HepG2 (cell line): ENCODE data around the gene TFDP2. TPM values are rescaled to one million over a fixed set of nuclear protein-coding genes. Genes with fewer than 3 reads are reported as not detected.

ENCODE experiments used
- ATAC-seq: fragments of 200-7000 bp; cut with Tn5 transposase; 3 replicates; pipeline ENCODE4 v1.9.1; 2020; ENCODE audit warnings: mild to moderate bottlenecking, moderate library complexity
- BruUV-seq: library from RNA; stranded (reverse); fragments of 400-500 nt; replicated peaks from 2 replicates; lab custom pipeline; 2021; lab: Mats Ljungman, UMichigan
- CTCF ChIA-PET: fragments of 300-600 bp; formaldehyde crosslinking; extraction: SDS; loops from one replicate; lab custom pipeline; 2021; ENCODE audit warnings: low total read pairs, inconsistent platforms, low intra/inter-chr PET ratio; lab: Yijun Ruan, JAX
- POLR2A ChIA-PET: fragments of 350-600 bp; sonication (Branson Sonifier 250); formaldehyde crosslinking; loops from one replicate; lab custom pipeline; 2020; ENCODE audit warnings: antibody characterized with exemption, inconsistent platforms; lab: Yijun Ruan, JAX
- DNase-seq: peaks from one replicate; pipeline ENCODE4 v3.0.0-alpha.2; 2015; ENCODE audit warnings: low spot score
- FAIRE-seq: peaks from 3 replicates; lab custom pipeline; 2011; peaks lifted over from hg19 to GRCh38; lab: Jason Lieb, UNC
- H2AFZ ChIP-seq: one replicate; pipeline ENCODE4 v1.6.1; 2011; ENCODE audit warnings: low read length, inconsistent platforms
- H3K27ac ChIP-seq: fragments of 300-600 bp; 3 replicates; pipeline ENCODE4 v1.8.0; 2011; ENCODE audit warnings: mixed run types, mild to moderate bottlenecking, mixed read lengths, low read length, inconsistent platforms; ENCODE audit not compliant: insufficient read depth; ENCODE audit errors: extremely low read length
- H3K27me3 ChIP-seq, 2 experiments: fragments of 200-600 bp in 1 of 2; 2 replicates in 1 of 2; 3 replicates in 1 of 2; pipeline versions ENCODE4 v1.6.0 to v1.8.0; 2011; ENCODE audit warnings: low read length in 2 of 2, mild to moderate bottlenecking in 2 of 2, moderate library complexity in 2 of 2, inconsistent platforms in 1 of 2; ENCODE audit not compliant: insufficient read depth in 2 of 2, control insufficient read depth in 1 of 2
- H3K36me3 ChIP-seq, 2 experiments: fragments of 200-600 bp in 1 of 2; replicated peaks in 1 of 2; 2 replicates in 1 of 2; 3 replicates in 1 of 2; pipeline versions ENCODE4 v1.5.1 to v1.8.0; 2011; ENCODE audit warnings: low read length in 2 of 2, inconsistent platforms in 1 of 2; ENCODE audit not compliant: insufficient read depth in 2 of 2, control insufficient read depth in 1 of 2
- H3K4me1 ChIP-seq: 2 replicates; pipeline ENCODE4 v1.5.1; 2012; ENCODE audit warnings: low read length, inconsistent platforms; ENCODE audit not compliant: insufficient read depth
- H3K4me2 ChIP-seq: 2 replicates; pipeline ENCODE4 v1.6.0; 2011; ENCODE audit warnings: low read depth, low read length, inconsistent platforms
- H3K4me3 ChIP-seq, 3 experiments: fragments of 200-600 bp in 1 of 3; sonication (generic), shearing (Covaris generic) in 1 of 3; replicated peaks in 1 of 3; 2 replicates each; pipeline ENCODE4 v1.5.1; 2011 to 2016; ENCODE audit warnings: low read length in 3 of 3, inconsistent platforms in 2 of 3, low read depth in 2 of 3, mild to moderate bottlenecking in 2 of 3, control low read depth in 1 of 3, mixed read lengths in 1 of 3; ENCODE audit not compliant: insufficient read depth in 1 of 3
- H3K79me2 ChIP-seq: one replicate; pipeline ENCODE4 v1.6.1; 2011; ENCODE audit warnings: low read length, inconsistent platforms; ENCODE audit not compliant: insufficient read depth
- H3K9ac ChIP-seq: 2 replicates; pipeline ENCODE4 v1.6.0; 2011; ENCODE audit warnings: mild to moderate bottlenecking, low read depth, low read length, inconsistent platforms; ENCODE audit not compliant: insufficient read depth
- H3K9me3 ChIP-seq: 2 replicates; pipeline ENCODE4 v1.5.1; 2012; ENCODE audit warnings: mild to moderate bottlenecking, low read length
- H4K20me1 ChIP-seq: 2 replicates; pipeline ENCODE4 v1.6.0; 2011; ENCODE audit warnings: inconsistent platforms, mild to moderate bottlenecking, low read length, moderate library complexity; ENCODE audit not compliant: insufficient read depth
- ARID5B ChIP-seq: IDR thresholded peaks from 2 replicates; pipeline ENCODE4 v1.4.0; 2020; ENCODE audit warnings: mild to moderate bottlenecking, missing genetic modification reagents
- ATRX ChIP-seq: sonication (generic); formaldehyde crosslinking; IDR thresholded peaks from 2 replicates; pipeline ENCODE4 v1.4.0; 2020; ENCODE audit warnings: missing genetic modification reagents, borderline replicate concordance
- FOXA3 ChIP-seq: IDR thresholded peaks from 2 replicates; pipeline ENCODE4 v1.6.1; 2016; ENCODE audit warnings: missing genetic modification reagents, missing compliant biosample characterization
- HDAC2 ChIP-seq: sonication (generic); formaldehyde crosslinking; IDR thresholded peaks from 2 replicates; pipeline ENCODE4 v1.4.0; 2020; ENCODE audit warnings: missing genetic modification reagents
- HOXA3 ChIP-seq: sonication (generic); formaldehyde crosslinking; IDR thresholded peaks from 2 replicates; pipeline ENCODE4 v1.5.0; 2020; ENCODE audit warnings: missing genetic modification reagents
- LCORL ChIP-seq, 2 experiments: fragments of 450-650 bp in 1 of 2; sonication (generic) in 1 of 2; formaldehyde crosslinking in 1 of 2; IDR thresholded peaks; 2 replicates each; pipeline versions ENCODE4 v1.5.0 to v1.6.1; 2017 to 2020; ENCODE audit warnings: antibody characterized with exemption in 1 of 2, missing genetic modification reagents in 1 of 2
- MXD1 ChIP-seq: sonication (generic); formaldehyde crosslinking; IDR thresholded peaks from 2 replicates; pipeline ENCODE4 v1.4.0; 2020; ENCODE audit warnings: mild to moderate bottlenecking, missing genetic modification reagents
- RARA ChIP-seq: IDR thresholded peaks from 2 replicates; pipeline ENCODE4 v1.6.1; 2016; ENCODE audit warnings: missing genetic modification reagents, missing compliant biosample characterization
- RXRB ChIP-seq: IDR thresholded peaks from 2 replicates; pipeline ENCODE4 v1.6.1; 2016; ENCODE audit warnings: borderline replicate concordance, missing genetic modification reagents, missing compliant biosample characterization
- YY1 ChIP-seq: IDR thresholded peaks from 2 replicates; pipeline ENCODE4 v1.6.1; 2011; ENCODE audit warnings: low read length, low read depth, moderate library complexity, mild to moderate bottlenecking; ENCODE audit not compliant: insufficient read depth, insufficient replicate concordance
- ZBTB7B ChIP-seq: sonication (generic); formaldehyde crosslinking; IDR thresholded peaks from 2 replicates; pipeline ENCODE4 v1.4.0; 2020; ENCODE audit warnings: missing genetic modification reagents
- ZMYM3 ChIP-seq: sonication (generic); formaldehyde crosslinking; IDR thresholded peaks from 2 replicates; pipeline ENCODE4 v1.5.1; 2020; ENCODE audit warnings: mild to moderate bottlenecking, missing genetic modification reagents
- ZMYM4 ChIP-seq: sonication (generic); formaldehyde crosslinking; IDR thresholded peaks from 2 replicates; pipeline ENCODE4 v1.8.1; 2023; ENCODE audit warnings: mild to moderate bottlenecking, missing genetic modification reagents
- ZNF121 ChIP-seq: sonication (generic); formaldehyde crosslinking; IDR thresholded peaks from 2 replicates; pipeline ENCODE4 v1.5.0; 2020; ENCODE audit warnings: mild to moderate bottlenecking, missing genetic modification reagents
- ZNF512B ChIP-seq: sonication (generic); formaldehyde crosslinking; IDR thresholded peaks from 2 replicates; pipeline ENCODE4 v1.5.1; 2020; ENCODE audit warnings: missing genetic modification reagents, mild to moderate bottlenecking, borderline replicate concordance
- WGBS: methylation state at CpG from one replicate; pipeline ENCODE4 v1.1.6; 2017; ENCODE audit warnings: low lambda C conversion rate; 5-methylcytosine and 5-hydroxymethylcytosine counted together
- in situ Hi-C: cut with HindIII; loops from 2 replicates; pipeline ENCODE4 v1.10.0; 2017; ENCODE audit warnings: low pct_unique_long_range_greater_than_20kb; ENCODE audit not compliant: extremely low pct_ligation_motif_present
- intact Hi-C: fragments of 100-400 bp; cut with micrococcal nuclease; formaldehyde crosslinking; loops from one replicate; pipeline ENCODE4 v1.10.0; 2022; ENCODE audit not compliant: unreplicated experiment
- polyA plus RNA-seq, 8 experiments: library from polyadenylated mRNA; depleted of rRNA in 3 of 8; stranded (reverse) in 7 of 8; unstranded in 1 of 8; fragments of >200 nt; fragmentation: Illumina TruSeq in 4 of 8; extraction: Trizol in 4 of 8; gene quantifications; 2 replicates each; pipeline versions ENCODE4 v1.2.1 to v1.2.3, GENCODE V29; 2011 to 2016; ENCODE audit warnings: low read depth in 4 of 8, missing spikeins in 1 of 8, mixed read lengths in 1 of 8; ENCODE audit not compliant: insufficient read depth in 1 of 8
- total RNA-seq, 5 experiments: library from RNA; depleted of rRNA; stranded (reverse); fragments of >200 nt; fragmentation: Illumina TruSeq; extraction: Trizol; gene quantifications; 2 replicates each; pipeline ENCODE4 v1.2.3, GENCODE V29; 2016; ENCODE audit warnings: low read depth in 1 of 5

TFDP2 gene
- total and polyA plus RNA-seq, 2 of the 13 experiments (the other 11 are each of a cell fraction or from before 2014, with no cell fraction given) = 17.9 to 37.4 TPM

GRCh38 chr3:142088522-142088921 is 60.8 kb downstream of the TFDP2 start:
- Histone ChIP-seq H3K4me1 (peaks cover 37% of the 10 kb centered on the region), H3K79me2 (no peaks in the 10 kb centered on the region), H3K4me3 (no peak overlapping the region), H3K9ac (no peak overlapping the region), H2AFZ (no peak overlapping the region), H3K36me3 (no peaks in the 10 kb centered on the region), H3K27ac (no peak overlapping the region), H3K9me3 (no peaks in the 10 kb centered on the region), H4K20me1 (no peaks in the 10 kb centered on the region), H3K4me2 (no peak overlapping the region), H3K27me3 (no peaks in the 10 kb centered on the region)
- WGBS = 38% methylated on average over 5 of the region's 5 CpGs
- CTCF ChIA-PET = no interaction called here
- POLR2A ChIA-PET = interaction anchor here (1.0 kb wide), 1 partner anchor 60 kb away, joined by 4 read pairs; the partner anchor contains the start of gene TFDP2
- in situ Hi-C loops = no loop called here
- DNase-seq (peak; percentile 80), FAIRE-seq (peak; percentile 15), ATAC-seq (peak; percentile 90)
- intact Hi-C loops = no loop called here
- no TSS peak for BruUV-seq
- TF ChIP-seq ZMYM3 (CRISPR knock-in tag) (peak; percentile 54; the same call in 1 of the 2 replicates), ATRX (no peak), YY1 (no peak), MXD1 (no peak), ZNF512B (CRISPR knock-in tag) (no peak), HOXA3 (CRISPR knock-in tag) (peak; percentile 44; the same call in 1 of the 2 replicates), HDAC2 (CRISPR knock-in tag) (0 out of 2 replicates have a peak, but pooled peaks have one; percentile 45), FOXA3 (CRISPR knock-in tag) (0 out of 2 replicates have a peak, but pooled peaks have one; percentile 18), ARID5B (peak; percentile 66), RXRB (peak; percentile 46; the same call in 1 of the 2 replicates), LCORL (IDR thresholded peaks at IDR 0.05) (no peak), LCORL (CRISPR knock-in tag; IDR thresholded peaks at IDR 0.05) (0 out of 2 replicates have a peak, but pooled peaks have one; percentile 52), ZMYM4 (CRISPR knock-in tag) (peak; percentile 59; the same call in 1 of the 2 replicates), RARA (CRISPR knock-in tag) (peak; percentile 39; the same call in 1 of the 2 replicates), ZNF121 (CRISPR knock-in tag) (peak; percentile 47; the same call in 1 of the 2 replicates), ZBTB7B (0 out of 2 replicates have a peak, but pooled peaks have one; percentile 64)
